Right cardiac atrium (tissue), 5 donors: ENCODE measurements around the gene CPNE5. TPM values are rescaled to one million over a fixed set of nuclear protein-coding genes. Genes with fewer than 3 reads are reported as not detected.
A peak's percentile ranks its signal among the peaks of the same experiment; 100 is the strongest.

ENCODE experiments used
- ATAC-seq, 2 donors: fragments of 200-7000 bp; cut with Tn5 transposase; one replicate each; pipeline versions ENCODE4 v1.8.0 to v1.9.1; 2020; ENCODE audit warnings: moderate library complexity in 2 of 2, mild to moderate bottlenecking in 1 of 2
- DNase-seq, 3 donors: peaks; one replicate each; pipeline ENCODE4 v3.0.0-alpha.2; 2020
- H3K27ac ChIP-seq: one replicate; pipeline ENCODE4 v1.5.1; 2013; ENCODE audit warnings: mild to moderate bottlenecking, low read length, control low read depth, moderate library complexity
- H3K27me3 ChIP-seq: one replicate; pipeline ENCODE4 v1.6.1; 2013; ENCODE audit not compliant: control insufficient read depth, insufficient read depth
- H3K4me1 ChIP-seq: one replicate; pipeline ENCODE4 v1.6.1; 2013; ENCODE audit warnings: low read length; ENCODE audit not compliant: control insufficient read depth, insufficient read depth
- H3K4me3 ChIP-seq: one replicate; pipeline ENCODE4 v1.5.1; 2013; ENCODE audit warnings: low read length, control low read depth
- H3K9me3 ChIP-seq: one replicate; pipeline ENCODE4 v1.6.1; 2013; ENCODE audit warnings: low read length; ENCODE audit not compliant: control insufficient read depth
- WGBS: extraction: QIAGEN DNeasy Blood & Tissue Kit; methylation state at CpG from one replicate; pipeline ENCODE4 v1.1.7; 2013; 5-methylcytosine and 5-hydroxymethylcytosine counted together
- intact Hi-C, 4 donors: fragments of 100-400 bp; cut with DNase I; formaldehyde crosslinking; loops; one replicate each; pipeline versions ENCODE4 v1.11.0 to v1.14.0; 2022 to 2023
- polyA plus RNA-seq: library from polyadenylated mRNA; stranded (reverse); fragments of 200-250 nt; gene quantifications from one replicate; pipeline ENCODE4 v1.2.3, GENCODE V29; 2013
- total RNA-seq, 4 donors: library from RNA; stranded (reverse); fragmentation: NEBNext Ultra II Directional; extraction: Animal tissue kit (Norgen Biotek cat#: 25700); gene quantifications; one replicate each; pipeline ENCODE4 v1.2.1, GENCODE V29; 2021
- donor health status: healthy with polysubstance abuse.
- donor health status: DM: no; HTN: yes; CAD: no.
- donor health status: DM: no; HTN: no; CAD: no.
- donor health status: DM: no; HTN: yes; CAD: no; lungs with severe emphysema.
- donor health status: DM: yes; HTN: yes; CAD: no.

CPNE5 gene
- total and polyA plus RNA-seq, 5 donors = 27.5 to 80.9 (median 64.6) TPM

- WGBS = 94% methylated on average over 3 of the region's 3 CpGs
- intact Hi-C loops = no loop called here
- ATAC-seq = no peak
Measured at GRCh38 chr6:36702656-36703055, 136.6 kb downstream of the CPNE5 start.

GRCh38 chr6:36701401-36701991 is 137.7 kb downstream of the CPNE5 start:
- 79% methylated on average over 3 of the region's 3 CpGs for WGBS
- DNase-seq = no peak
- intact Hi-C loops = no loop called here
- Histone ChIP-seq H3K4me1 (no peaks in the 10 kb centered on the region), H3K27me3 (no peaks in the 10 kb centered on the region), H3K27ac (no peak overlapping the region), H3K4me3 (no peak overlapping the region), H3K9me3 (no peaks in the 10 kb centered on the region)
- peak in 1 of 2 donors; percentile 14 for ATAC-seq

More at GRCh38 chr6:36702656-36703055, 136.6 kb downstream of the CPNE5 start:
- Histone ChIP-seq H3K9me3 (no peaks in the 10 kb centered on the region), H3K27me3 (no peaks in the 10 kb centered on the region), H3K27ac (no peak overlapping the region), H3K4me3 (no peak overlapping the region), H3K4me1 (no peaks in the 10 kb centered on the region)
- DNase-seq = no peak

GRCh38 chr6:36700831-36701230 is 138.4 kb downstream of the CPNE5 start:
- whole genome bisulfite sequencing = 90% methylated on average over 3 of the region's 3 CpGs
- no peak for ATAC-seq
- H3K4me1 ChIP-seq = no peaks in the 10 kb centered on the region
- H3K27ac ChIP-seq = no peak overlapping the region
- intact Hi-C loops = no loop called here
- H3K4me3 ChIP-seq = no peak overlapping the region
- no peaks in the 10 kb centered on the region for H3K27me3 ChIP-seq
- no peaks in the 10 kb centered on the region for H3K9me3 ChIP-seq
- DNase-seq = no peak

GRCh38 chr6:36700071-36700812 is 139.0 kb downstream of the CPNE5 start:
- intact Hi-C loops = no loop called here
- DNase-seq (no peak), ATAC-seq (no peak)
- Histone ChIP-seq H3K27ac (no peak overlapping the region), H3K4me3 (no peak overlapping the region), H3K9me3 (no peaks in the 10 kb centered on the region), H3K4me1 (no peaks in the 10 kb centered on the region), H3K27me3 (no peaks in the 10 kb centered on the region)
- WGBS = 88% methylated on average over 7 of the region's 7 CpGs

- Histone ChIP-seq H3K4me3 (no peak overlapping the region), H3K9me3 (no peaks in the 10 kb centered on the region), H3K27me3 (no peaks in the 10 kb centered on the region), H3K4me1 (no peaks in the 10 kb centered on the region), H3K27ac (no peak overlapping the region)
- ATAC-seq (peak in 1 of 2 donors; percentile 63), DNase-seq (no peak)
- intact Hi-C loops = no loop called here
- WGBS = 46% methylated on average over 7 of the region's 7 CpGs
Measured at GRCh38 chr6:36699348-36699747, 139.9 kb downstream of the CPNE5 start.

GRCh38 chr6:36698871-36699271 is 140.4 kb downstream of the CPNE5 start:
- intact Hi-C loops = no loop called here
- Histone ChIP-seq H3K9me3 (no peaks in the 10 kb centered on the region), H3K4me1 (no peaks in the 10 kb centered on the region), H3K27me3 (no peaks in the 10 kb centered on the region), H3K27ac (no peak overlapping the region), H3K4me3 (no peak overlapping the region)
- ATAC-seq (no peak), DNase-seq (no peak)
- 85% methylated on average over 8 of the region's 8 CpGs for WGBS

- DNase-seq (no peak), ATAC-seq (no peak)
- 88% methylated on average over 6 of the region's 6 CpGs for WGBS
- no peak overlapping the region for H3K4me3 ChIP-seq
- no peak overlapping the region for H3K27ac ChIP-seq
- no peaks in the 10 kb centered on the region for H3K4me1 ChIP-seq
- H3K27me3 ChIP-seq = no peaks in the 10 kb centered on the region
- intact Hi-C loops = no loop called here
- H3K9me3 ChIP-seq = no peaks in the 10 kb centered on the region
Measured at GRCh38 chr6:36698196-36698595, 141.0 kb downstream of the CPNE5 start.

GRCh38 chr6:36697481-36697903 is 141.8 kb downstream of the CPNE5 start, which contains the start of gene RAB44:
Gene RAB44 (plus strand): TSS chr6:36697826. CDS start chr6:36704236, 6,410 bp downstream.
- DNase-seq = no peak
- no peaks in the 10 kb centered on the region for H3K9me3 ChIP-seq
- ATAC-seq = no peak
- H3K27ac ChIP-seq = no peak within 1 kb of the TSS
- WGBS = 75% methylated on average over 7 of the region's 7 CpGs
- intact Hi-C loops = no loop called here
- no peak within 1 kb of the TSS for H3K4me3 ChIP-seq
- H3K4me1 ChIP-seq = peaks cover under 1% of the 10 kb centered on the region
- no peaks in the 10 kb centered on the region for H3K27me3 ChIP-seq

GRCh38 chr6:36695414-36695813 is 143.8 kb downstream of the CPNE5 start:
- Histone ChIP-seq H3K27ac (no peak overlapping the region), H3K9me3 (no peaks in the 10 kb centered on the region), H3K4me1 (peaks cover 5% of the 10 kb centered on the region), H3K27me3 (no peaks in the 10 kb centered on the region), H3K4me3 (no peak overlapping the region)
- 72% methylated on average over 2 of the region's 2 CpGs for WGBS
- no peak for ATAC-seq
- no peak for DNase-seq
- intact Hi-C loops = no loop called here

- no peak overlapping the region for H3K27ac ChIP-seq
- no peaks in the 10 kb centered on the region for H3K9me3 ChIP-seq
- H3K4me3 ChIP-seq = no peak overlapping the region
- intact Hi-C loops = no loop called here
- no peak for ATAC-seq
- DNase-seq = no peak
- H3K4me1 ChIP-seq = peaks cover 5% of the 10 kb centered on the region
- no peaks in the 10 kb centered on the region for H3K27me3 ChIP-seq
- WGBS = 92% methylated on average over 6 of the region's 6 CpGs
Measured at GRCh38 chr6:36694616-36695015, 144.6 kb downstream of the CPNE5 start.

GRCh38 chr6:36692861-36693702 is 146.2 kb downstream of the CPNE5 start:
- Histone ChIP-seq H3K4me1 (peaks cover 5% of the 10 kb centered on the region), H3K9me3 (no peaks in the 10 kb centered on the region), H3K27me3 (no peaks in the 10 kb centered on the region), H3K27ac (no peak overlapping the region), H3K4me3 (no peak overlapping the region)
- WGBS = 48% methylated on average over 27 of the region's 27 CpGs
- intact Hi-C loops = no loop called here
- DNase-seq (peak; percentile 61 to 88 (median 81)), ATAC-seq (peak; percentile 47 to 79)
